SH-SY5Y (cell line): ENCODE data around the gene KCNK15.

Experiments used
- GATA2 ChIP-seq: IDR thresholded peaks from 2 replicates; pipeline ENCODE4 v1.6.1; 2011; ENCODE audit warnings: mild to moderate bottlenecking, low read depth, low read length
- GATA3 ChIP-seq: IDR thresholded peaks from 2 replicates; pipeline ENCODE4 v1.6.1; 2011; ENCODE audit warnings: low read depth, mild to moderate bottlenecking, low read length, moderate library complexity

DNA sequence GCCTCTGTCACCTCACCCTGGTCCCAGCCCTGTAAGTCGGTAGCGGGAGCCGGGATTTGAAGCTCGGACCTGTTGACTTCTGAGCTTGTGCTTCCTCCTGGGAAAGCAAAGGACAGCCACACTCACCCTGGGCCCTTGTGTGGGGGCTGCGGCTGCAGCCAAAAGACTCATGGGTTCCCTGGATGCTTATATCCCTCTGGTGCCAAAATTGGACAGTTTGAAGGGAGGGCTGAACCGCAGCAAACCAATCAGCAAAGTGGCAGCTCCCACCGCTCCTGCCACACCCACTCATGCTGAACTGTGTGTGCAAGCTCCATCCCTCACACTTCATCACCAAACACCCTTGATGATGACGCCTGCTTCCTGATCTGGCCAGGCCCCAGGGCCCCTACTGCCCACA lies 34.4 kb upstream of the KCNK15 start:
- no peak for TF ChIP-seq GATA2
- TF ChIP-seq GATA3: no peak
